HEK293 (cell line): ENCODE results near the gene FXN.
"Not testable (repeated sequence)": the region's sequence is repeated elsewhere in the genome, so short reads cannot be mapped to it uniquely, and the experiment has no call there.

Experiments used
- CTCF ChIA-PET: fragments of 350-600 bp; formaldehyde crosslinking; extraction: SDS; loops from one replicate; lab custom pipeline; 2021; ENCODE audit warnings: antibody characterized with exemption; lab: Yijun Ruan, JAX
- POLR2A ChIA-PET: fragments of 300-600 bp; formaldehyde crosslinking; extraction: SDS; loops from one replicate; lab custom pipeline; 2020; ENCODE audit warnings: antibody characterized with exemption, inconsistent platforms; lab: Yijun Ruan, JAX
- H3K27ac ChIP-seq: fragments of 200-500 bp; sonication (Bioruptor generic); 2 replicates; pipeline ENCODE4 v1.5.1; 2014; ENCODE audit warnings: low read depth, low read length, control low read depth, inconsistent platforms; ENCODE audit errors: extremely low read depth
- H3K36me3 ChIP-seq, 2 experiments: fragments of 200-500 bp in 1 of 2; sonication (Bioruptor generic) in 1 of 2; 1 replicate in 1 of 2; 2 replicates in 1 of 2; pipeline ENCODE4 v1.5.1; 2014 to 2017; ENCODE audit warnings: inconsistent platforms in 2 of 2, low read length in 2 of 2; ENCODE audit not compliant: control insufficient read depth in 2 of 2, insufficient read depth in 1 of 2
- H3K4me1 ChIP-seq: fragments of 200-500 bp; sonication (Bioruptor generic); 2 replicates; pipeline ENCODE4 v1.5.1; 2014; ENCODE audit warnings: mild to moderate bottlenecking, low read length, inconsistent platforms; ENCODE audit not compliant: control insufficient read depth, insufficient read depth
- H3K4me3 ChIP-seq: 2 replicates; pipeline ENCODE4 v1.5.1; 2011; ENCODE audit warnings: low read depth, mild to moderate bottlenecking, control low read depth, low read length, moderate library complexity
- H3K9me3 ChIP-seq: fragments of 200-500 bp; sonication (Bioruptor generic); 2 replicates; pipeline ENCODE4 v1.5.1; 2014; ENCODE audit warnings: low read depth, low read length, inconsistent platforms; ENCODE audit not compliant: control insufficient read depth, insufficient read depth
- GLIS2 ChIP-seq: fragments of 450-650 bp; formaldehyde crosslinking; IDR thresholded peaks from 2 replicates; pipeline ENCODE4 v1.5.1; 2016; ENCODE audit warnings: missing biosample characterization, missing genetic modification characterization
- HOXD13 ChIP-seq: sonication (generic); formaldehyde crosslinking; IDR thresholded peaks from 2 replicates; pipeline ENCODE4 v1.8.0; 2022; ENCODE audit warnings: missing genetic modification reagents, borderline replicate concordance
- PRDM1 ChIP-seq: fragments of 450-650 bp; formaldehyde crosslinking; IDR thresholded peaks from 2 replicates; pipeline ENCODE4; 2016; ENCODE audit warnings: missing biosample characterization, missing genetic modification characterization
- WT1 ChIP-seq: fragments of 450-650 bp; formaldehyde crosslinking; IDR thresholded peaks from 2 replicates; pipeline ENCODE4 v1.5.1; 2016; ENCODE audit warnings: missing biosample characterization, missing genetic modification characterization
- ZNF133 ChIP-seq: fragments of 450-650 bp; formaldehyde crosslinking; IDR thresholded peaks from 2 replicates; pipeline ENCODE4 v1.5.1; 2016; ENCODE audit warnings: missing biosample characterization, missing genetic modification characterization
- ZNF16 ChIP-seq: fragments of 450-650 bp; formaldehyde crosslinking; IDR thresholded peaks from 2 replicates; pipeline ENCODE4 v1.5.1; 2016; ENCODE audit warnings: low read depth, missing biosample characterization, missing genetic modification characterization
- ZNF280C ChIP-seq: fragments of 450-650 bp; formaldehyde crosslinking; IDR thresholded peaks from 2 replicates; pipeline ENCODE4 v1.5.1; 2016; ENCODE audit warnings: missing biosample characterization, missing genetic modification characterization
- ZNF311 ChIP-seq: fragments of 450-650 bp; formaldehyde crosslinking; IDR thresholded peaks from 2 replicates; pipeline ENCODE4 v1.5.1; 2017; ENCODE audit warnings: missing biosample characterization, missing genetic modification characterization, borderline replicate concordance
- ZNF404 ChIP-seq: fragments of 450-650 bp; formaldehyde crosslinking; IDR thresholded peaks from 2 replicates; pipeline ENCODE4 v1.5.1; 2017; ENCODE audit warnings: missing biosample characterization, missing genetic modification characterization
- ZNF549 ChIP-seq: fragments of 450-650 bp; IDR thresholded peaks from 2 replicates; pipeline ENCODE4 v1.5.1; 2018; ENCODE audit warnings: missing biosample characterization, missing genetic modification characterization, mild to moderate bottlenecking, inconsistent platforms, moderate library complexity
- ZNF658 ChIP-seq: fragments of 450-650 bp; formaldehyde crosslinking; IDR thresholded peaks from 2 replicates; pipeline ENCODE4; 2016; ENCODE audit warnings: missing biosample characterization, missing genetic modification characterization
- ZNF768 ChIP-seq: fragments of 450-650 bp; formaldehyde crosslinking; IDR thresholded peaks from 2 replicates; pipeline ENCODE4 v1.5.1; 2018; ENCODE audit warnings: missing biosample characterization, mild to moderate bottlenecking, missing genetic modification characterization
- ZNF830 ChIP-seq: fragments of 450-650 bp; IDR thresholded peaks from 2 replicates; pipeline ENCODE4 v1.5.0; 2018; ENCODE audit warnings: missing biosample characterization, missing genetic modification characterization, low read depth, mild to moderate bottlenecking, moderate library complexity
- TF ChIP-seq, protein P1 (sequence below): fragments of 450-650 bp; formaldehyde crosslinking; IDR thresholded peaks from 2 replicates; pipeline ENCODE4 v1.5.1; 2016; ENCODE audit warnings: missing biosample characterization, missing genetic modification characterization, borderline replicate concordance

Gene FXN

DNA sequence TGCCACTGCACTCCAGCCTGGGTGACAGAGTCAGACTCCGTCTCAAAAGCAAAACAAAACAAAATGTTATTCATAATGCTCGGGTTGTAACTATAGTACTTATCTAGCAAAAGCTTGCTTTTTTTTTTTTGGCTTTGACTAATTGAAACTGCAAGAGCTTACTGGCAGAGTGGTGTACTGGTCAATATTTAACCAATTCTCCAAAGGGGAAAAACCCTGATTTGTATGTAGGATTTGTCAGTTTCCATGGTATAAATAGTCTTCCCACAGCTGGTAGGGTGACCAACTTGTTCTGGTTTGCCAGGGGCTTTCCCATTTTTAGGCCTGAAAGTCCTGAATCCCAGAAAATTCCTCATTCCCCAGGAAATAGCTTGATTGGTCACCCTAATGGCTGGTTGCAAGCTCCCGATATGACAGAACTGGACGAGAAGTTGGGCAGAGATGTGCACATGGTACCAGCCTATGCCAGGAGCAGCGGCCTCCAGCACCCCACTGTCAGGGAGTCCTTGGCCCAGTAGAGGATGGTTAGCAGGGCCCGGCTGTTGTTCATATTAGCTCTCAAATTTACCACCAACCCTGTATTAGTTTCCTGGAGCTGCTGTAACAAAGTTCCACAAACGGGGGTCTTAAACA lies 58.0 kb downstream of the FXN start:
- POLR2A ChIA-PET, result no interaction called here
- Histone ChIP-seq H3K36me3 (no peaks in the 10 kb centered on the region), H3K4me1 (no peaks in the 10 kb centered on the region), H3K9me3 (no peaks in the 10 kb centered on the region), H3K27ac (no peak overlapping the region), H3K4me3 (no peak overlapping the region)
- no peak for TF ChIP-seq ZNF16 (tag by site-specific recombination)
- no peak for TF ChIP-seq ZNF280C (tag by site-specific recombination)
- no peak for TF ChIP-seq ZNF311
- TF ChIP-seq ZNF830 (tag by site-specific recombination), result no peak
- TF ChIP-seq, protein P1, sequence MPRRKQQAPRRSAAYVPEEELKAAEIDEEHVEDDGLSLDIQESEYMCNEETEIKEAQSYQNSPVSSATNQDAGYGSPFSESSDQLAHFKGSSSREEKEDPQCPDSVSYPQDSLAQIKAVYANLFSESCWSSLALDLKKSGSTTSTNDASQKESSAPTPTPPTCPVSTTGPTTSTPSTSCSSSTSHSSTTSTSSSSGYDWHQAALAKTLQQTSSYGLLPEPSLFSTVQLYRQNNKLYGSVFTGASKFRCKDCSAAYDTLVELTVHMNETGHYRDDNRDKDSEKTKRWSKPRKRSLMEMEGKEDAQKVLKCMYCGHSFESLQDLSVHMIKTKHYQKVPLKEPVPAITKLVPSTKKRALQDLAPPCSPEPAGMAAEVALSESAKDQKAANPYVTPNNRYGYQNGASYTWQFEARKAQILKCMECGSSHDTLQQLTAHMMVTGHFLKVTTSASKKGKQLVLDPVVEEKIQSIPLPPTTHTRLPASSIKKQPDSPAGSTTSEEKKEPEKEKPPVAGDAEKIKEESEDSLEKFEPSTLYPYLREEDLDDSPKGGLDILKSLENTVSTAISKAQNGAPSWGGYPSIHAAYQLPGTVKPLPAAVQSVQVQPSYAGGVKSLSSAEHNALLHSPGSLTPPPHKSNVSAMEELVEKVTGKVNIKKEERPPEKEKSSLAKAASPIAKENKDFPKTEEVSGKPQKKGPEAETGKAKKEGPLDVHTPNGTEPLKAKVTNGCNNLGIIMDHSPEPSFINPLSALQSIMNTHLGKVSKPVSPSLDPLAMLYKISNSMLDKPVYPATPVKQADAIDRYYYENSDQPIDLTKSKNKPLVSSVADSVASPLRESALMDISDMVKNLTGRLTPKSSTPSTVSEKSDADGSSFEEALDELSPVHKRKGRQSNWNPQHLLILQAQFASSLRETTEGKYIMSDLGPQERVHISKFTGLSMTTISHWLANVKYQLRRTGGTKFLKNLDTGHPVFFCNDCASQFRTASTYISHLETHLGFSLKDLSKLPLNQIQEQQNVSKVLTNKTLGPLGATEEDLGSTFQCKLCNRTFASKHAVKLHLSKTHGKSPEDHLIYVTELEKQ (tag by site-specific recombination), result no peak
- CTCF ChIA-PET, result interaction anchor here (1.4 kb wide), 1 partner anchor 100 kb away, joined by 5 read pairs; no protein-coding TSS in a partner anchor

- POLR2A ChIA-PET, H3K27ac ChIP-seq, H3K9me3 ChIP-seq, H3K36me3 ChIP-seq, H3K4me1 ChIP-seq, H3K4me3 ChIP-seq: not testable (repeated sequence)
- CTCF ChIA-PET, result interaction anchor here (1.4 kb wide), 1 partner anchor 99 kb away, joined by 5 read pairs; no protein-coding TSS in a partner anchor
Measured at GRCh38 chr9:69094361-69095135, 59.0 kb downstream of the FXN start.

DNA sequence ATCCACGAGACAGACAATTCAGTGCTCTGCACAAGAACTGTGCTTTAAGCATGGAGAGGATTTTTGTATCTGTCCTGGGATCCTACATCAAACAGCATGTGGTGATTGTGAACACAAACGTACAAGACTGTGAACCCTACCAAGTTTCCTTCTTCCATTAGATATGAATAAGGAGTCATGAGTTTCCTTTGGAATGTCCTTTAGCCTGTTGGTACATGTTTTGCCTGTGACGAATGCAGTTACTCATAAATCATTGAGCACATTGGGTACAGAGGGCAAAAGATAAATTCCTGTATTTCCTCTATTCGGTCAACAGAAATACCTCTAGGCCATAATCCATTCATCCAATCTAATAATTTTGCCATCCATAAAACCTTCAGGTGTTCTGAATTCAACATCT lies 61.5 kb downstream of the FXN start:
- no peaks in the 10 kb centered on the region for H3K36me3 ChIP-seq
- H3K4me1 ChIP-seq, result no peaks in the 10 kb centered on the region; the same call in 1 of the 2 replicates
- no peak overlapping the region for H3K27ac ChIP-seq
- POLR2A ChIA-PET, result interaction anchor here (0.7 kb wide), 1 partner anchor 50 kb away, joined by 10 read pairs; no protein-coding TSS in a partner anchor
- CTCF ChIA-PET, result interaction anchor here (0.6 kb wide), 1 partner anchor 97 kb away, joined by 3 read pairs; no protein-coding TSS in a partner anchor
- no peak overlapping the region for H3K4me3 ChIP-seq
- no peak for TF ChIP-seq PRDM1 (tag by site-specific recombination)
- TF ChIP-seq ZNF404, result no peak
- no peak for TF ChIP-seq ZNF768 (tag by site-specific recombination)
- no peak for TF ChIP-seq ZNF549 (tag by site-specific recombination)
- no peak for TF ChIP-seq WT1
- no peak for TF ChIP-seq ZNF658 (tag by site-specific recombination)
- TF ChIP-seq HOXD13 (CRISPR knock-in tag), result no peak
- no peak for TF ChIP-seq ZNF133 (tag by site-specific recombination)
- TF ChIP-seq GLIS2, result no peak
- TF ChIP-seq, all 188 proteins: peak for 0
- no peaks in the 10 kb centered on the region for H3K9me3 ChIP-seq
